ENCODE results near the gene TRIM32.

Gene TRIM32

DNA sequence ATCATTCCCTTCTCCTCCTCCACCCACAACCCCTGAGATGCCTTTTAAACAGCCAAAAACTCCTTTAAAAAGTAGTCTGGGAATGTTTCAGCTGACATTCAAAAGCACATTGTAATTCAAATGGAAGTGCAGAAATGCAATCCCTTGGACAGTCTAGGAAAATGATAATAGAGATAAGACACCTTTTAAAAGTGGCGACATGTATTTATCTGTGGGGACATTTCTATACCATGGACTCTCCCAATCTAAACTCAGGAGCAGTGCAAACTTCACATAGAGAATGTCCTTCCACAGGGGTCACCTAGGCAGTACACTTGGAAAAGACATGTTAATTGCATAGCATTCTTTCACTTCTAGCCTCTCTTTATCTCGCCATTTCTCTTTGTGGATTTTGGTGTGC lies 33.0 kb downstream of the TRIM32 start:
- TF ChIP-seq, protein P1, sequence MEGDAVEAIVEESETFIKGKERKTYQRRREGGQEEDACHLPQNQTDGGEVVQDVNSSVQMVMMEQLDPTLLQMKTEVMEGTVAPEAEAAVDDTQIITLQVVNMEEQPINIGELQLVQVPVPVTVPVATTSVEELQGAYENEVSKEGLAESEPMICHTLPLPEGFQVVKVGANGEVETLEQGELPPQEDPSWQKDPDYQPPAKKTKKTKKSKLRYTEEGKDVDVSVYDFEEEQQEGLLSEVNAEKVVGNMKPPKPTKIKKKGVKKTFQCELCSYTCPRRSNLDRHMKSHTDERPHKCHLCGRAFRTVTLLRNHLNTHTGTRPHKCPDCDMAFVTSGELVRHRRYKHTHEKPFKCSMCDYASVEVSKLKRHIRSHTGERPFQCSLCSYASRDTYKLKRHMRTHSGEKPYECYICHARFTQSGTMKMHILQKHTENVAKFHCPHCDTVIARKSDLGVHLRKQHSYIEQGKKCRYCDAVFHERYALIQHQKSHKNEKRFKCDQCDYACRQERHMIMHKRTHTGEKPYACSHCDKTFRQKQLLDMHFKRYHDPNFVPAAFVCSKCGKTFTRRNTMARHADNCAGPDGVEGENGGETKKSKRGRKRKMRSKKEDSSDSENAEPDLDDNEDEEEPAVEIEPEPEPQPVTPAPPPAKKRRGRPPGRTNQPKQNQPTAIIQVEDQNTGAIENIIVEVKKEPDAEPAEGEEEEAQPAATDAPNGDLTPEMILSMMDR (IDR thresholded peaks at IDR 0.05; ENCODE audit: insufficient read depth, missing control alignments), result no peak
- FAIRE-seq (no peak), DNase-seq (ENCODE audit: insufficient read length, low spot score) (no peak)

DNA sequence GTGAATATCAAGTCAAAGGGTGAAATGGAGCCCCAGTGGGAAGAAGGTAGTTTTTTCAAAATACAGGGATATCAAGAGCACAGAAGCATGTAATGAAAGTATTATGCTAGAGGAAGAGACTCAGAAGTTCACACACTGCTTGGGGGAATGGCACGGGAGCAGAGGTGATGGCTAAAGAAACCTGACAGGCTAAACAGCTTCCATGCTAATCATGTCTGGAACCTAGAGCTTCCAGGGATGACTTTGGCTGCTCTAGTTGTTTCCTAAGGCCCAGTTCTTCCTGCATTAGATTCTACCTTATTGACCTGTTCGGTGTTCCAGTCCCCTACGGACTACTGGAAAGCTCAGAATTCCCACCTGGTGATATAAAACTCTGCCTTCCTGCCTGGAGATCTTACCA lies 34.3 kb downstream of the TRIM32 start:
- FAIRE-seq (no peak), DNase-seq (ENCODE audit: insufficient read length, low spot score) (no peak)
- TF ChIP-seq, protein P1 (IDR thresholded peaks at IDR 0.05; ENCODE audit: insufficient read depth, missing control alignments), result no peak

DNA sequence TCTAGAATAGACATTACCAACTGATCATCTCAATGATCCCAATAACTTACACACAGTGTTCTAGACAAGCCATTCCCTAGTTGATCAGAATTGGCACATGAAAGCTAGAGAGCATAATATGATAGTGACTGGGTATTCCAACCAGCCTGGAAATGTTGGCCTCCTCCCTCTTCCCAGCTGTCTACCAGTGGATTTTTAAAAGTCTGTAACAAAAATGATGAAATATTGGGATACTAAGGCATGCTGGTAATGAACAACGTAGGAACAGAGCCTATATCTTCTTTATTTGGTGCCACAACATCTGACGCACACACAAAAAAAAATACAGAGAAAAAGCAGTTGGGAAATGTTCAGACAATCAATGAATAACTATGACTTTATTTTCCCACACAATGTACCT lies 34.8 kb downstream of the TRIM32 start:
- TF ChIP-seq, protein P1 (IDR thresholded peaks at IDR 0.05; ENCODE audit: insufficient read depth, missing control alignments), result no peak
- FAIRE-seq (no peak), DNase-seq (ENCODE audit: insufficient read length, low spot score) (no peak)

DNA sequence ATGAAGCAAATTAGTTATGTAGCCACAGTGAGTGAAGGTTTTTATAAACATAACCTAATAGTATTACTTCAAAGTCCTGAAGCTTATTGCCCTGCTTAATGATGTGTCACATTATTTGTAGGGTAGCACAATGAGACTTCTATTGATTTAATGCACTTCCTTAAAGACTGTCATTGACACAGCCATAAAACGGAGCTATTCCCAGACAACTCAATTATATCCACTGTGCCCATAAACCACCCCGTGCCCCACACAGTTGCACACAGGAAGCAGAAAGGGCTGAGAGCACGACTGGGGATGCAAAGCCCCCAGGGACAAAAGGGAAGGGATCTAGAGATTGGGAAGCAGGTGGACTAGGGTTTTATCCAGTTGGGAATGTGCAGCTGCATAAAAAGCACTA lies 37.0 kb downstream of the TRIM32 start:
- TF ChIP-seq, protein P1 (IDR thresholded peaks at IDR 0.05; ENCODE audit: insufficient read depth, missing control alignments), result no peak
- FAIRE-seq, result no peak
- no peak for DNase-seq (ENCODE audit: insufficient read length, low spot score)

DNA sequence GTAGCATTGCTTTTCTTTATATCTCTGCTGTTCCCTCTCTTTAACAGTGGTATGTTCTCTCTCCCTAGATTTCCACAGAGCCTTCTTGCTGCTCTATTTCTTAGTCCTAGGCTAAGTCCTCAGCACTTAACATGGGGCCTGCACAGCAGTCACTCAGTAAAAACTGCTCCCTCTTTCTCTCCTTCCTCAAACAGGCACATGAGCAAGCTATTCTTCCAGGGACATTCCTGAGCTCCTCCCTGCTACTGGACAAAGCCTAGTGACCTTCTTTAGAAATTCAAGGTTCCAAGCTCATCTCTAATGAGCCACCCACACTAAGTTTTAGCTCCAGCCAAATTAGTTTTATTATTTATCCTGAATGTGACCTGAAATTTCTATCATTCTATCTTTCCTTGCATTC lies 39.5 kb downstream of the TRIM32 start:
- no peak for DNase-seq (ENCODE audit: insufficient read length, low spot score)

DNA sequence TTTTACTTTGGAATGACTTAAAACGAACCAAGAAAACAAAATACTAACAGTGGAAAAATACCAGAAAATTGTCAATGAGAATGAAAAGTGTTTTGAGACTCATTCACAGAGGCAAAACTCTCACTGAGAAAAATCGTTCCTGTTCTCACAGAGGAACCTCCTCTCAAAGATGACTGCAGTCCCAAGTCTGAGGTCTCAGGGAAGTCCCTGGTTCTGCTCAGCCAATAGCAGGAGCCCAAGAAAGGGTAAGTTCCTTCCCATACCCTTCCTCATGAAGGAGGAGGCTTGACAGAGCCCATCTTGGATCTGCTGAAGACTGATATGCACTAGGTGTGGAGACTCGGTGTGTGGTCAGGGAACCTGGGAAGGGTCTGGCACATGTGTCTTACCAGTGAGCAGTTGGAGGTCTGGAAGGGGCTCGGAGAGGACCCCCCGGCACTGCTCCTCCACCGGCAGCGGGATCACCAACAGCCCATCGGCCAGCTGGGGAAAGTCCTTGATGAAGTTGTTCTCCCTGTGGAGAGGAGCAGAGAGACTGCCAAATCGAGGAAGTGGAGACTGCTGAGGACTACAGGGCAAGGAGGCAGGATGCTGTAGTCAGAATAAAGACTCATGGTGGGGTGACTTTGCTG lies 46.0 kb downstream of the TRIM32 start:
- FAIRE-seq, result no peak

More for the DNA sequence above, 39.5 kb downstream of the TRIM32 start:
- no peak for FAIRE-seq
- TF ChIP-seq, protein P1 (IDR thresholded peaks at IDR 0.05; ENCODE audit: insufficient read depth, missing control alignments), result no peak

More for the DNA sequence above, 46.0 kb downstream of the TRIM32 start:
- TF ChIP-seq, protein P1 (IDR thresholded peaks at IDR 0.05; ENCODE audit: insufficient read depth, missing control alignments), result no peak
- DNase-seq (ENCODE audit: insufficient read length, low spot score), result no peak
